Tibial artery (tissue), 4 donors: Measurements from ENCODE around the gene SOCS3.

Experiments used
- DNase-seq, 2 donors: peaks; one replicate each; pipeline ENCODE4 v3.0.0-alpha.2; 2019
- H3K27ac ChIP-seq, 2 donors: fragments of 200-600 bp; sonication (generic) in 1 of 2; 1 replicate in 1 of 2; 2 replicates in 1 of 2; pipeline ENCODE4 v1.5.1; 2018 to 2019; ENCODE audit warnings: mild to moderate bottlenecking in 1 of 2
- H3K27me3 ChIP-seq, 2 donors: fragments of 200-600 bp; sonication (generic) in 1 of 2; one replicate each; pipeline versions ENCODE4 v1.5.1 to v1.6.0; 2016 to 2019
- H3K36me3 ChIP-seq, 3 donors: fragments of 200-600 bp; sonication (generic) in 2 of 3; one replicate each; pipeline ENCODE4 v1.5.1; 2016 to 2019; ENCODE audit warnings: mild to moderate bottlenecking in 2 of 3
- H3K4me1 ChIP-seq, 4 donors: fragments of 200-600 bp; sonication (generic) in 2 of 4; 1 replicate in 3 of 4; 2 replicates in 1 of 4; pipeline ENCODE4 v1.5.1; 2016 to 2019
- H3K4me3 ChIP-seq, 2 donors: fragments of 200-600 bp; sonication (generic) in 1 of 2; 1 replicate in 1 of 2; 2 replicates in 1 of 2; pipeline ENCODE4 v1.5.1; 2018 to 2019; ENCODE audit warnings: mild to moderate bottlenecking in 2 of 2
- H3K9me3 ChIP-seq, 3 donors: fragments of 200-600 bp; sonication (generic) in 1 of 3; one replicate each; pipeline ENCODE4 v1.5.1; 2016 to 2019
- CTCF ChIP-seq, 2 experiments: fragments of 200-600 bp in 1 of 2; fragments of 450-650 bp in 1 of 2; IDR thresholded peaks; one replicate each; pipeline ENCODE4 v1.5.1; 2017 to 2019; ENCODE audit warnings: antibody characterized with exemption in 2 of 2, mild to moderate bottlenecking in 1 of 2, moderate library complexity in 1 of 2
- intact Hi-C: fragments of 100-400 bp; cut with DNase I; formaldehyde crosslinking; loops from one replicate; pipeline ENCODE4 v1.15.0; 2023; ENCODE audit warnings: low total_unique reads

SOCS3 gene

GRCh38 chr17:78399693-78400144, 39.8 kb upstream of the SOCS3 start:
- TF ChIP-seq CTCF (IDR thresholded peaks at IDR 0.05), result no peak
- DNase-seq, result no peak
- Histone ChIP-seq H3K9me3 (no peaks in the 10 kb centered on the region), H3K27ac (no peak overlapping the region), H3K4me3 (no peak overlapping the region), H3K36me3 (peaks cover 55 to 81% (median 70%) of the 10 kb centered on the region in 3 donors), H3K4me1 (peaks cover 10 to 40% (median 22%) of the 10 kb centered on the region in 4 donors), H3K27me3 (no peaks in the 10 kb centered on the region)
- intact Hi-C loops, result no loop called here

- Histone ChIP-seq H3K9me3 (no peaks in the 10 kb centered on the region), H3K4me1 (peaks cover 10 to 40% (median 24%) of the 10 kb centered on the region in 4 donors), H3K36me3 (peaks cover 50 to 81% (median 64%) of the 10 kb centered on the region in 3 donors), H3K27me3 (no peaks in the 10 kb centered on the region), H3K4me3 (no peak overlapping the region), H3K27ac (no peak overlapping the region)
- no peak for TF ChIP-seq CTCF (IDR thresholded peaks at IDR 0.05)
- no peak for DNase-seq
- intact Hi-C loops, result no loop called here
These were observed 39.3 kb upstream of the SOCS3 start for GRCh38 chr17:78399028-78399692.

- intact Hi-C loops, result no loop called here
- peaks cover 10 to 40% (median 24%) of the 10 kb centered on the region in 4 donors for H3K4me1 ChIP-seq
- H3K27ac ChIP-seq, result peak overlapping the region in 1 of 2 donors; percentile 69
- H3K9me3 ChIP-seq, result no peaks in the 10 kb centered on the region
- peaks cover 42 to 79% (median 56%) of the 10 kb centered on the region in 3 donors for H3K36me3 ChIP-seq
- TF ChIP-seq CTCF (IDR thresholded peaks at IDR 0.05), result no peak
- no peaks in the 10 kb centered on the region for H3K27me3 ChIP-seq
- no peak for DNase-seq
- H3K4me3 ChIP-seq, result no peak overlapping the region
These were observed 38.5 kb upstream of the SOCS3 start for GRCh38 chr17:78398390-78398789.

DNA sequence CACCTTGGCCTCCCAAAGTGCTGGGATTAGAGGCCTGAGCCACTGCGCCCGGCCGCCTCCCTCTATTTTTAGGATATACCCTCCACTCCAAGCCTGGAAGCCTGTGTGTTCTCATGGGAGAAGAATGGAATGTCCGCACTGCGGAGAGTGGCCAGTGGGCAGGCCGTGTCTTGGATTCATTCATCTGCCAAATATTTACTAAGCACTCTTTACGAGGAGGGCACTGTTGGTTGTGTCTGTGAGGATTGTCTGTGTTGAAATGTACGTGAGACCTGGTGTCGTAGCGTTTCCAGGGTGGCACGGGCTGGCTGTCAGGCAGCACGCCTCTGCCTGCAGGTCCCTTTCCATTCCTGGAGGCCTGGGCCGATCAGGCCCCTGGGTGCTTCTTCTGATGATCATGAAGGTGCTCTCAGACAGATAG, 37.8 kb upstream of the SOCS3 start:
- peak in 1 of 2 donors; percentile 77 for DNase-seq
- peaks cover 35 to 76% (median 49%) of the 10 kb centered on the region in 3 donors for H3K36me3 ChIP-seq
- no peaks in the 10 kb centered on the region for H3K27me3 ChIP-seq
- H3K9me3 ChIP-seq, result no peaks in the 10 kb centered on the region
- H3K4me3 ChIP-seq, result peak overlapping the region in 1 of 2 donors; percentile 3
- intact Hi-C loops, result no loop called here
- TF ChIP-seq CTCF (IDR thresholded peaks at IDR 0.05), result no peak
- H3K27ac ChIP-seq, result peak overlapping the region; percentile 69 to 82
- H3K4me1 ChIP-seq, result peaks cover 10 to 40% (median 24%) of the 10 kb centered on the region in 4 donors

- no peak for TF ChIP-seq CTCF (IDR thresholded peaks at IDR 0.05)
- Histone ChIP-seq H3K4me1 (peaks cover 10 to 42% (median 24%) of the 10 kb centered on the region in 4 donors), H3K9me3 (no peaks in the 10 kb centered on the region), H3K27me3 (no peaks in the 10 kb centered on the region), H3K27ac (peak overlapping the region; percentile 69 to 82), H3K4me3 (peak overlapping the region in 1 of 2 donors; percentile 3), H3K36me3 (peaks cover 30 to 66% (median 39%) of the 10 kb centered on the region in 3 donors)
- DNase-seq, result peak in 1 of 2 donors; percentile 80
- intact Hi-C loops, result no loop called here
These were observed 36.8 kb upstream of the SOCS3 start for GRCh38 chr17:78396441-78397337.
